OCI-M2 (cell line): ENCODE measurements around the gene TMEM42.

Experiments used
- DNase-seq: peaks from one replicate; lab custom pipeline; 2025; ENCODE audit not compliant: unreplicated experiment; lab: John Stamatoyannopoulos, UW

TMEM42 gene

DNA sequence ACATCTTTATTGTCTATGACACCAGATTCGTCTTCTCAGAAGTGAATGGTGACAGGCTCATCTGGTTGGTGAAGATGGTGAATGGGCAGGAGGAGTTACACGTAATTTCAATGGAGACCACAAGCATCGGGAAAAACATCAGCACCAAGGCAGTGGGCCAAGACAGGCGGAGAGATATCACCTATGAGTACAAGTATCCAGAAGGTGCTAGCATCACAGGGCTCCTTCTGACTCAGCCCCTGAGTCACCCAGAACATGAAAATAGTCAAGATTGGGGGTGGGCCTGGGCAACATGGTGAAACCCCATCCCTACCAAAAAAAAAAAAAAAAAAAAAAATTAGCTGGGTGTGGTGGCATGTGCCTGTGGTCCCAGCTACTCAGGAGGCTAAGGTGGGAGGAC lies 45.3 kb downstream of the TMEM42 start:
- DNase-seq, result no peak

DNA sequence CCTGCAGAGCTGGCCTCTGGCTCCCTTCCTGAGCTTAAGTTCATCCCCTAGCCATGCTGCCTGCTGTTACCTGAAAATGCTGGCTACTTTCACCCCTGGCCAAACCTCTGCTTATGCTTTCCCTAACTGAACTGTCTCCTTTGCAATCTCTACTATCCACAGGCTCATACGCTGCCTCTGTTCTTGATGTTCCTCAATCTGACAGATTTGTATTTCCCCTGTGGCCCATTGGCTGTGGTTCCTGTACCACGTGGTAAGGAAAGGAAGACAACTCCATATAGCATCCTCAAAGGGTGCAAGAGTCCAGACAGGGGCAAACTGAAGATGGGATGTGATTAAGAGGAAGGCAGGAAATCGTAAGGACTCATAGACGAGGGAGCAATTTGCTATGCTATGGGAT lies 45.9 kb downstream of the TMEM42 start:
- DNase-seq, result no peak

DNA sequence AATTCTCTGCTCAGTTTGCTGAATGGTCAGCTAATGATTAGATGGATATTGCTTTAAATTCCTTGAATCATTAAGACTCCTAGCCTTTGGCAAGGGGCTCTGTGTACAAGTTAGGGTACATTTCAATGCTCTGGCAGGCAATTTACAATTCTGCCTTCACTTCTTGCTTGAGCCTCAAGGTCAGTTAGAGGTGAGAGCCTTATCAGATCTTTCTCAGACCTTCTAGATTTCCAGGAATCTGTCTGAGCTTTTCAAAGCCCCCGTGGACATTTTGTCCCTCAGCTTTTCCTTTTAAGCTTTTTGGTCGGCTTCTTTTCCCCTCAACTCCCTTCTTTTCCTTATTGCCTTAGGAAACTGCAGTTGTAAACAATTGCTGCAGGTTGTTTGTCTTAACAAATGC lies 47.4 kb downstream of the TMEM42 start:
- DNase-seq, result no peak

- DNase-seq, result no peak
Observed at GRCh38 chr3:44910693-44911092, 49.0 kb downstream of the TMEM42 start.

DNA sequence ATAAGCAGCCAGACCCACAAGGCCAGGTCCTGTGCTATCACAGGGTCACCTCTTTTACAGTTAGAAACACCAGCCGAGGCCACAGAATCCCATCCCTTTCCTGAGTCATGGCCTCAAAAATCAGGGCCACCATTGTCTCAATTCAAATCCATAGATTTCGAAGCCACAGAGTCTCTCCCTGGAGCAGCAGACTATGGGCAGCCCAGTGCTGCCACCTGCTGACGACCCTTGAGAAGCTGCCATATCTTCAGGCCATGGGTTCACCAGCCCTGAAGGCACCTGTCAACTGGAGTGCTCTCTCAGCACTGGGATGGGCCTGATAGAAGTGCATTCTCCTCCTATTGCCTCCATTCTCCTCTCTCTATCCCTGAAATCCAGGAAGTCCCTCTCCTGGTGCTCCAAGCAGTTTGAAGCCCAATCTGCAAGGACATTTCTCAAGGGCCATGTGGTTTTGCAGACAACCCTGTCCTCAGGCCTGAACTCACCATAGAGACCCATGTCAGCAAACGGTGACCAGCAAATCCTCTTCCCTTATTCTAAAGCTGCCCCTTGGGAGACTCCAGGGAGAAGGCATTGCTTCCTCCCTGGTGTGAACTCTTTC lies 52.3 kb downstream of the TMEM42 start:
- DNase-seq, result no peak

- no peak for DNase-seq
Observed at GRCh38 chr3:44914936-44915335, 53.2 kb downstream of the TMEM42 start.
